HL-60 (cell line): ENCODE measurements around the gene ATP10D.
"Not testable (repeated sequence)": the region's sequence is repeated elsewhere in the genome, so short reads cannot be mapped to it uniquely, and the experiment has no call there.

ENCODE experiments used
- DNase-seq, 2 experiments: peaks; one replicate each; pipeline ENCODE4 v3.0.0-alpha.2; 2010 to 2020; ENCODE audit warnings: low read depth in 1 of 2, low spot score in 1 of 2
- H3K27ac ChIP-seq: fragments of 250-450 bp; sonication (Bioruptor Pico); replicated peaks from 2 replicates; pipeline ENCODE4 v1.5.1; 2020; ENCODE audit warnings: mild to moderate bottlenecking, moderate library complexity
- H3K27me3 ChIP-seq: fragments of 250-450 bp; sonication (Bioruptor Pico); 2 replicates; pipeline ENCODE4 v1.5.1; 2021; ENCODE audit warnings: mild to moderate bottlenecking, moderate library complexity; ENCODE audit not compliant: insufficient read depth, poor library complexity, severe bottlenecking
- H3K4me3 ChIP-seq: replicated peaks from 2 replicates; pipeline ENCODE4 v1.5.1; 2011; ENCODE audit warnings: mild to moderate bottlenecking, control low read depth, low read length; ENCODE audit not compliant: insufficient read depth
- GABPA ChIP-seq: IDR thresholded peaks from 2 replicates; pipeline ENCODE4 v1.6.1; 2012; ENCODE audit warnings: low read depth
- POLR2AphosphoS5 ChIP-seq: IDR thresholded peaks from 2 replicates; pipeline ENCODE4 v1.6.1; 2012; ENCODE audit warnings: low read depth
- REST ChIP-seq: IDR thresholded peaks from 2 replicates; pipeline ENCODE4 v1.6.1; 2012; ENCODE audit warnings: low read depth; ENCODE audit not compliant: insufficient replicate concordance
- SPI1 ChIP-seq: IDR thresholded peaks from 2 replicates; pipeline ENCODE4 v1.6.1; 2012; ENCODE audit warnings: low read depth, mild to moderate bottlenecking, borderline replicate concordance
- TF ChIP-seq, protein P1 (sequence below): IDR thresholded peaks from one replicate; pipeline ENCODE4 v1.5.1; 2011; ENCODE audit warnings: low read length, control low read depth, inconsistent platforms; ENCODE audit not compliant: insufficient read depth

The ATP10D gene

GRCh38 chr4:47486231-47486673 lies 1.2 kb downstream of the ATP10D start:
- H3K4me3 ChIP-seq, result peak overlapping the region; percentile 67
- no peak overlapping the region for H3K27ac ChIP-seq
- TF ChIP-seq, protein P1, sequence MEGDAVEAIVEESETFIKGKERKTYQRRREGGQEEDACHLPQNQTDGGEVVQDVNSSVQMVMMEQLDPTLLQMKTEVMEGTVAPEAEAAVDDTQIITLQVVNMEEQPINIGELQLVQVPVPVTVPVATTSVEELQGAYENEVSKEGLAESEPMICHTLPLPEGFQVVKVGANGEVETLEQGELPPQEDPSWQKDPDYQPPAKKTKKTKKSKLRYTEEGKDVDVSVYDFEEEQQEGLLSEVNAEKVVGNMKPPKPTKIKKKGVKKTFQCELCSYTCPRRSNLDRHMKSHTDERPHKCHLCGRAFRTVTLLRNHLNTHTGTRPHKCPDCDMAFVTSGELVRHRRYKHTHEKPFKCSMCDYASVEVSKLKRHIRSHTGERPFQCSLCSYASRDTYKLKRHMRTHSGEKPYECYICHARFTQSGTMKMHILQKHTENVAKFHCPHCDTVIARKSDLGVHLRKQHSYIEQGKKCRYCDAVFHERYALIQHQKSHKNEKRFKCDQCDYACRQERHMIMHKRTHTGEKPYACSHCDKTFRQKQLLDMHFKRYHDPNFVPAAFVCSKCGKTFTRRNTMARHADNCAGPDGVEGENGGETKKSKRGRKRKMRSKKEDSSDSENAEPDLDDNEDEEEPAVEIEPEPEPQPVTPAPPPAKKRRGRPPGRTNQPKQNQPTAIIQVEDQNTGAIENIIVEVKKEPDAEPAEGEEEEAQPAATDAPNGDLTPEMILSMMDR, result no peak
- no peak for TF ChIP-seq SPI1
- TF ChIP-seq GABPA, result no peak
- TF ChIP-seq REST, result no peak
- TF ChIP-seq POLR2AphosphoS5, result no peak
- DNase-seq, result no peak
- H3K27me3 ChIP-seq, result no peaks in the 10 kb centered on the region

DNA sequence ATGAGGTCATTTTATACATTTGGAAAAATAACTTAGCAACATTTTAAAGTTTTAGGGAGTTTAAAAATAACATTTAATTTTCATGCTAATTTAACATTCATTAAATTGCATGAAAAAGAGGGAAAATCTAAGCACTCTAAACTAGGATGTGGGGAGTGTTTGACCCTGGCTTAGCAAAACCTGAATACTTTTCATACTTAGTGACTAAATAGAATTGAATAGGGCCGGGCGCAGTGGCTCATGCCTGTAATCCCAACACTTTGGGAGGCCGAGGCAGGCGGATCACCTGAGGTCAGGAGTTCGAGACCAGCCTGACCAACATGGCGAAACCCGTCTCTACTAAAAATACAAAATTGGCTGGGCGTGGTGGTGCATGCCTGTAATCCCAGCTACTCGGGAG lies 1.7 kb downstream of the ATP10D start:
- not testable (repeated sequence) for H3K27ac ChIP-seq, H3K27me3 ChIP-seq, H3K4me3 ChIP-seq, DNase-seq

DNA sequence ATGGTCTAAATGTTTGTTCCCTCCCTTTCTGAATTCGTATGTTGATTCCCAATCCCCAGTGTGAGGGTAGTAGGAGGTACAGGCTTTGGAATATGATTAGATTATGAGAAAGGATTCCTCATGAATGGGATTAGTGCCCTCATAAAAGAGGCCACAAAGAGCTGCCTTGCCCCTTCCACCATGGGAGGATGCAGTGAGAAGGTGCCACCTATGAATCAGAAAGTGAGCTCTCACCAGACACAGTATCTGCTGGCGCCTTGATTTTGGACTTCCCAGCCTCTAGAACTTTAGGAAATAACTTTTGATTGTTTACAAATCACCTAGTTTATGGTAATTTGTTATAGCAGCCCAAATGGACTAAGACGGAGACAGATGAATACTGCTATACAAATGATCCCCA lies 3.6 kb downstream of the ATP10D start:
- no peak for TF ChIP-seq GABPA
- TF ChIP-seq, protein P1, result no peak
- H3K27me3 ChIP-seq, result no peaks in the 10 kb centered on the region
- H3K4me3 ChIP-seq, result no peak overlapping the region
- no peak for DNase-seq
- no peak overlapping the region for H3K27ac ChIP-seq

DNA sequence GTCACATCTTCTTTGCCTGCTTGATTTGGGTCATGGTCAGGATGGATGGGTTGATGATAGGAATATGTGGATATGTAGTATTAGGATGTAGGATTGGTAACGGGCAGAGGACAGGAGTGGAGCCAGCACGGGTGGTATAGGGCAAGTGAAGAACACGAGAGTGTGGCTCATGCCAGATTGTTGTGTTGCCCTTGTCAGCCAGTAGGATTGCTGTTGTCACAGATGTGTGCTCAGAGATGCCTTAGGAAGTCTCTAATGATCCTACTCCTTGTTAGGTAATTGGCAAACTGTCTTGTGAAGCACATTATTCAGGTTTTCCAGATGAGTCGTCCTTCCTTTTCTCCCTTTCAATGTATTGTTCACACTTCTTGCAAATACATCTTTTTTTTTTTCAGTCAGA lies 5.5 kb downstream of the ATP10D start:
- TF ChIP-seq, protein P1, result peak; percentile 22
- TF ChIP-seq GABPA (no peak), REST (no peak), POLR2AphosphoS5 (no peak)
- Histone ChIP-seq H3K27me3 (no peaks in the 10 kb centered on the region), H3K4me3 (no peak overlapping the region), H3K27ac (no peak overlapping the region)
- DNase-seq, result peak in 1 of 2 experiments; percentile 11
